K562 (cell line): ENCODE data around the gene NUDT1. TPM values are rescaled to one million over a fixed set of nuclear protein-coding genes. Genes with fewer than 3 reads are reported as not detected.
A peak's percentile ranks its signal among the peaks of the same experiment; 100 is the strongest.

Experiments
- CTBP1 ChIP-seq: fragments of 450-650 bp; IDR thresholded peaks from 2 replicates; pipeline ENCODE4 v1.6.1; 2016; ENCODE audit warnings: borderline replicate concordance
- MYC ChIP-seq, 2 experiments: fragments of 250-450 bp in 1 of 2; sonication (Bioruptor Pico) in 1 of 2; IDR thresholded peaks; 2 replicates each; pipeline versions ENCODE4 v1.5.1 to v1.6.1; 2012 to 2021; ENCODE audit warnings: low read depth in 2 of 2, borderline replicate concordance in 1 of 2, improper control_type of control experiment in 1 of 2, low read length in 1 of 2, mild to moderate bottlenecking in 1 of 2, moderate library complexity in 1 of 2
- MYNN ChIP-seq, 2 experiments: sonication (generic); formaldehyde crosslinking in 1 of 2; IDR thresholded peaks; 2 replicates each; pipeline versions ENCODE4 v1.5.0 to v1.6.1; 2016 to 2020; ENCODE audit warnings: antibody characterized with exemption in 1 of 2, missing genetic modification reagents in 1 of 2
- NR1H2 ChIP-seq: sonication (generic); formaldehyde crosslinking; IDR thresholded peaks from 2 replicates; pipeline ENCODE4 v1.4.0; 2020; ENCODE audit warnings: mild to moderate bottlenecking, missing genetic modification reagents
- POLR2AphosphoS2 ChIP-seq: IDR thresholded peaks from 2 replicates; pipeline ENCODE4 v1.6.1; 2012; ENCODE audit warnings: low read length, improper control_type of control experiment
- POLR3G ChIP-seq: IDR thresholded peaks from 2 replicates; pipeline ENCODE4 v1.6.1; 2011; ENCODE audit not compliant: insufficient read length, insufficient replicate concordance; ENCODE audit errors: extremely low read depth
- RBBP5 ChIP-seq: fragments of 200-600 bp; sonication (generic); IDR thresholded peaks from 2 replicates; pipeline ENCODE4 v1.6.1; 2012; ENCODE audit warnings: borderline replicate concordance, mild to moderate bottlenecking, low read length, control low read depth, inconsistent platforms; ENCODE audit not compliant: insufficient read depth, poor library complexity, severe bottlenecking
- SAFB2 ChIP-seq: fragments of 200-400 bp; formaldehyde crosslinking; IDR thresholded peaks from 2 replicates; pipeline ENCODE4 v1.6.1; 2018; ENCODE audit warnings: borderline replicate concordance, low read length, low read depth, moderate library complexity; ENCODE audit not compliant: severe bottlenecking
- TBL1XR1 ChIP-seq, 2 experiments: IDR thresholded peaks; 2 replicates each; pipeline ENCODE4 v1.6.1; 2012; ENCODE audit warnings: improper control_type of control experiment in 2 of 2, low read length in 2 of 2, mild to moderate bottlenecking in 1 of 2
- ZNF384 ChIP-seq: IDR thresholded peaks from 2 replicates; pipeline ENCODE4 v1.6.1; 2012; ENCODE audit warnings: low read depth, low read length, improper control_type of control experiment
- ZNF79 ChIP-seq: fragments of 250-450 bp; sonication (Bioruptor Pico); IDR thresholded peaks from 2 replicates; pipeline ENCODE4 v1.4.0; 2020; ENCODE audit warnings: low read depth, mild to moderate bottlenecking, moderate library complexity
- ZSCAN32 ChIP-seq: fragments of 450-650 bp; formaldehyde crosslinking; IDR thresholded peaks from 2 replicates; pipeline ENCODE4 v1.4.0; 2020; ENCODE audit warnings: mild to moderate bottlenecking, moderate library complexity
- polyA plus RNA-seq, 8 experiments: library from polyadenylated mRNA; depleted of rRNA in 4 of 8; stranded (reverse) in 5 of 8; unstranded in 3 of 8; fragments of >200 nt; fragmentation: Nextera tagmentation in 2 of 8; fragmentation: Illumina TruSeq in 1 of 8; extraction: Ambion mirVana in 2 of 8; extraction: Trizol in 1 of 8; gene quantifications; 2 replicates each; pipeline versions ENCODE4 v1.2.1 to v1.2.3, GENCODE V29; 2011 to 2014; ENCODE audit warnings: inconsistent platforms in 1 of 8, missing spikeins in 1 of 8
- total RNA-seq, 7 experiments: library from RNA; depleted of rRNA in 6 of 7; stranded (reverse); fragments of >200 nt in 6 of 7; fragmentation: Illumina TruSeq in 2 of 7; extraction: Trizol in 2 of 7; gene quantifications; 2 replicates each; pipeline versions ENCODE4 v1.2.1 to v1.2.3, GENCODE V29; 2011 to 2021; ENCODE audit warnings: low replicate concordance in 1 of 7
- TF ChIP-seq, protein P1 (sequence below), 3 experiments: IDR thresholded peaks in 2 of 3; conservative IDR thresholded peaks in 1 of 3; 2 replicates each; pipeline ENCODE4 v1.5.1; 2011 to 2012; ENCODE audit warnings: low read length in 3 of 3, mild to moderate bottlenecking in 3 of 3, control low read depth in 2 of 3, improper control_type of control experiment in 1 of 3, inconsistent platforms in 1 of 3, low read depth in 1 of 3, mixed read lengths in 1 of 3, moderate library complexity in 1 of 3; ENCODE audit not compliant: insufficient read depth in 2 of 3
- TF ChIP-seq, protein P2 (sequence below): fragments of 250-450 bp; sonication (Bioruptor Pico); IDR thresholded peaks from 2 replicates; pipeline ENCODE4 v1.8.0; 2022; ENCODE audit warnings: moderate library complexity, mild to moderate bottlenecking, inconsistent platforms
- TF ChIP-seq, protein P3 (sequence below): fragments of 450-650 bp; IDR thresholded peaks from 2 replicates; pipeline ENCODE4 v1.6.1; 2016; ENCODE audit warnings: antibody characterized with exemption
- TF ChIP-seq, protein P4 (sequence below): IDR thresholded peaks from 2 replicates; pipeline ENCODE4 v1.6.1; 2012; ENCODE audit warnings: low read depth, low read length, improper control_type of control experiment, borderline replicate concordance
- TF ChIP-seq, protein P5 (sequence below), 2 experiments: fragments of 200-800 bp in 1 of 2; sonication (Bioruptor generic) in 1 of 2; sonication (generic) in 1 of 2; formaldehyde crosslinking in 1 of 2; IDR thresholded peaks in 1 of 2; conservative IDR thresholded peaks in 1 of 2; 2 replicates each; pipeline versions ENCODE4 v1.5.0 to v1.6.1; 2016 to 2020; ENCODE audit warnings: missing compliant biosample characterization in 1 of 2, missing genetic modification characterization in 1 of 2, missing genetic modification reagents in 1 of 2

NUDT1 gene
- total and polyA plus RNA-seq, 9 of the 15 experiments (the other 6 are each of a cell fraction or from before 2014, with no cell fraction given) = 5.3 to 73.3 (median 29.6) TPM

DNA sequence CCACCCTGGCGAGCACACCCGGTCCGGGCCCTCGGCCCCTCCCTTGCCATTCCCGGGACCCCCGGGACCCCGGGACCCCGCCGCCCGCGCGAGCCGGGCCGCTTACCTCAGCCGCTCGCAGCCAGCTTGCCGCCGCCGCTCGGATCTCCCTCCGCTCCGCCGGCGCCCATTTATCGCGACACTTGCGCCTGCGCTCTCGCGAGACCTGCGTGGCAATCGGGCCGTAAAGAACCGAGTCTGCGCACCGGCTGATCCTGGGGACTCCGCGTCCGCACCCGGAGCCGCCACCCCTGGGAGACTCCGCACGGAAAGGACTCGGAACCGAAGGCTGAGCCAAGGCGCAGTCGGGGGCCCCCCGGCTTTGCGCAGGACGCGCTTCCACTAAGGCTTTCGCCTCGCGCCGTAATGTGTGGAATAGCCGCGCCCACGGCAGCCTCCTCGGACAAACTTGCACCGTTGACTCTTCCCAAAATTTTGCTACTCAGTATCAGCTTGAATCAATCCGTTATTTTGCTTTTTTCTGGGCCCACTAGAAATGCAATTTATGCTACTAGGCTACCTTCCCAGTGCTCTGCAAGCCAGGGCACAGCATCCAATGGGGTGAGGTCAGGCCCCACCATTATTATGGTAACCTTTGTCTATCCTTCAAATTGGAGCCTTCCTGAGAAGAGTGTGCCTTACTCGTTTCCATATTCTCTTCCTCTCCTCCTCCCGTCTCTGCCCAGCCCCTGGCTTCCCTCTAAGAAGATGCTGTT, 9.1 kb upstream of the NUDT1 start, which contains the start of gene MAD1L1 (continued):
- TF ChIP-seq, protein P1, sequence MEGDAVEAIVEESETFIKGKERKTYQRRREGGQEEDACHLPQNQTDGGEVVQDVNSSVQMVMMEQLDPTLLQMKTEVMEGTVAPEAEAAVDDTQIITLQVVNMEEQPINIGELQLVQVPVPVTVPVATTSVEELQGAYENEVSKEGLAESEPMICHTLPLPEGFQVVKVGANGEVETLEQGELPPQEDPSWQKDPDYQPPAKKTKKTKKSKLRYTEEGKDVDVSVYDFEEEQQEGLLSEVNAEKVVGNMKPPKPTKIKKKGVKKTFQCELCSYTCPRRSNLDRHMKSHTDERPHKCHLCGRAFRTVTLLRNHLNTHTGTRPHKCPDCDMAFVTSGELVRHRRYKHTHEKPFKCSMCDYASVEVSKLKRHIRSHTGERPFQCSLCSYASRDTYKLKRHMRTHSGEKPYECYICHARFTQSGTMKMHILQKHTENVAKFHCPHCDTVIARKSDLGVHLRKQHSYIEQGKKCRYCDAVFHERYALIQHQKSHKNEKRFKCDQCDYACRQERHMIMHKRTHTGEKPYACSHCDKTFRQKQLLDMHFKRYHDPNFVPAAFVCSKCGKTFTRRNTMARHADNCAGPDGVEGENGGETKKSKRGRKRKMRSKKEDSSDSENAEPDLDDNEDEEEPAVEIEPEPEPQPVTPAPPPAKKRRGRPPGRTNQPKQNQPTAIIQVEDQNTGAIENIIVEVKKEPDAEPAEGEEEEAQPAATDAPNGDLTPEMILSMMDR (IDR thresholded peaks at IDR 0.05 in 2 of 3, conservative IDR thresholded peaks at IDR 0.05 in 1 of 3; ENCODE audit: insufficient read depth in 2 of 3, low read depth in 1 of 3, low read length in 3 of 3) = peak in 1 of 3 experiments; percentile 38; a peak in 2 of 6 replicates
- TF ChIP-seq CTBP1 (peak; percentile 57; the same call in 1 of the 2 replicates), TBL1XR1 (IDR thresholded peaks at IDR 0.05; ENCODE audit: low read length in 2 of 2) (no peak), POLR3G (no peak), RBBP5 (peak; percentile 88), NR1H2 (CRISPR knock-in tag) (no peak), MYC (IDR thresholded peaks at IDR 0.05; ENCODE audit: low read depth, low read length) (no peak), MYC (CRISPR knock-in tag; IDR thresholded peaks at IDR 0.05; ENCODE audit: borderline replicate concordance, low read depth) (peak; percentile 64; the same call in 1 of the 2 replicates), ZNF384 (no peak), ZSCAN32 (CRISPR knock-in tag) (no peak), ZNF79 (no peak), SAFB2 (no peak), MYNN (IDR thresholded peaks at IDR 0.05) (peak; percentile 46; the same call in 1 of the 2 replicates), MYNN (CRISPR knock-in tag; IDR thresholded peaks at IDR 0.05) (no peak), POLR2AphosphoS2 (no peak)
- TF ChIP-seq, protein P2, sequence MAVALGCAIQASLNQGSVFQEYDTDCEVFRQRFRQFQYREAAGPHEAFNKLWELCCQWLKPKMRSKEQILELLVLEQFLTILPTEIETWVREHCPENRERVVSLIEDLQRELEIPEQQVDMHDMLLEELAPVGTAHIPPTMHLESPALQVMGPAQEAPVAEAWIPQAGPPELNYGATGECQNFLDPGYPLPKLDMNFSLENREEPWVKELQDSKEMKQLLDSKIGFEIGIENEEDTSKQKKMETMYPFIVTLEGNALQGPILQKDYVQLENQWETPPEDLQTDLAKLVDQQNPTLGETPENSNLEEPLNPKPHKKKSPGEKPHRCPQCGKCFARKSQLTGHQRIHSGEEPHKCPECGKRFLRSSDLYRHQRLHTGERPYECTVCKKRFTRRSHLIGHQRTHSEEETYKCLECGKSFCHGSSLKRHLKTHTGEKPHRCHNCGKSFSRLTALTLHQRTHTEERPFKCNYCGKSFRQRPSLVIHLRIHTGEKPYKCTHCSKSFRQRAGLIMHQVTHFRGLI (CRISPR knock-in tag) = 0 out of 2 replicates have a peak, but pooled peaks have one; percentile 31
- TF ChIP-seq, protein P3, sequence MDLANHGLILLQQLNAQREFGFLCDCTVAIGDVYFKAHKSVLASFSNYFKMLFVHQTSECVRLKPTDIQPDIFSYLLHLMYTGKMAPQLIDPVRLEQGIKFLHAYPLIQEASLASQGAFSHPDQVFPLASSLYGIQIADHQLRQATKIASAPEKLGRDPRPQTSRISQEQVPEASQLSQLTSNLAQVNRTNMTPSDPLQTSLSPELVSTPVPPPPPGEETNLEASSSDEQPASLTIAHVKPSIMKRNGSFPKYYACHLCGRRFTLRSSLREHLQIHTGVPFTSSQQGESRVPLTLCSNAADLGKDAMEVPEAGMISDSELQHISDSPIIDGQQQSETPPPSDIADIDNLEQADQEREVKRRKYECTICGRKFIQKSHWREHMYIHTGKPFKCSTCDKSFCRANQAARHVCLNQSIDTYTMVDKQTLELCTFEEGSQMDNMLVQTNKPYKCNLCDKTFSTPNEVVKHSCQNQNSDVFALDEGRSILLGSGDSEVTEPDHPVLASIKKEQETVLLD = peak; percentile 80
- TF ChIP-seq, protein P4, sequence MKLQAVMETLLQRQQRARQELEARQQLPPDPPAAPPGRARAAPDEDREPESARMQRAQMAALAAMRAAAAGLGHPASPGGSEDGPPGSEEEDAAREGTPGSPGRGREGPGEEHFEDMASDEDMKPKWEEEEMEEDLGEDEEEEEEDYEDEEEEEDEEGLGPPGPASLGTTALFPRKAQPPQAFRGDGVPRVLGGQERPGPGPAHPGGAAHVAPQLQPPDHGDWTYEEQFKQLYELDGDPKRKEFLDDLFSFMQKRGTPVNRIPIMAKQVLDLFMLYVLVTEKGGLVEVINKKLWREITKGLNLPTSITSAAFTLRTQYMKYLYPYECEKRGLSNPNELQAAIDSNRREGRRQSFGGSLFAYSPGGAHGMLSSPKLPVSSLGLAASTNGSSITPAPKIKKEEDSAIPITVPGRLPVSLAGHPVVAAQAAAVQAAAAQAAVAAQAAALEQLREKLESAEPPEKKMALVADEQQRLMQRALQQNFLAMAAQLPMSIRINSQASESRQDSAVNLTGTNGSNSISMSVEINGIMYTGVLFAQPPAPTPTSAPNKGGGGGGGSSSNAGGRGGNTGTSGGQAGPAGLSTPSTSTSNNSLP = no peak
- TF ChIP-seq, protein P5, sequence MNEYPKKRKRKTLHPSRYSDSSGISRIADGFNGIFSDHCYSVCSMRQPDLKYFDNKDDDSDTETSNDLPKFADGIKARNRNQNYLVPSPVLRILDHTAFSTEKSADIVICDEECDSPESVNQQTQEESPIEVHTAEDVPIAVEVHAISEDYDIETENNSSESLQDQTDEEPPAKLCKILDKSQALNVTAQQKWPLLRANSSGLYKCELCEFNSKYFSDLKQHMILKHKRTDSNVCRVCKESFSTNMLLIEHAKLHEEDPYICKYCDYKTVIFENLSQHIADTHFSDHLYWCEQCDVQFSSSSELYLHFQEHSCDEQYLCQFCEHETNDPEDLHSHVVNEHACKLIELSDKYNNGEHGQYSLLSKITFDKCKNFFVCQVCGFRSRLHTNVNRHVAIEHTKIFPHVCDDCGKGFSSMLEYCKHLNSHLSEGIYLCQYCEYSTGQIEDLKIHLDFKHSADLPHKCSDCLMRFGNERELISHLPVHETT (CRISPR knock-in tag; conservative IDR thresholded peaks at IDR 0.05 in 1 of 2, IDR thresholded peaks at IDR 0.05 in 1 of 2) = no peak
